ENCODE measurements around the gene LUC7L. TPM values are rescaled to one million over a fixed set of nuclear protein-coding genes. Genes with fewer than 3 reads are reported as not detected.
A peak's percentile ranks its signal among the peaks of the same experiment; 100 is the strongest.

LUC7L gene
- polyA plus RNA-seq, 1 donor (not counting 4 experiments of a cell fraction or from before 2014, with no cell fraction given): 31.0 TPM

DNA sequence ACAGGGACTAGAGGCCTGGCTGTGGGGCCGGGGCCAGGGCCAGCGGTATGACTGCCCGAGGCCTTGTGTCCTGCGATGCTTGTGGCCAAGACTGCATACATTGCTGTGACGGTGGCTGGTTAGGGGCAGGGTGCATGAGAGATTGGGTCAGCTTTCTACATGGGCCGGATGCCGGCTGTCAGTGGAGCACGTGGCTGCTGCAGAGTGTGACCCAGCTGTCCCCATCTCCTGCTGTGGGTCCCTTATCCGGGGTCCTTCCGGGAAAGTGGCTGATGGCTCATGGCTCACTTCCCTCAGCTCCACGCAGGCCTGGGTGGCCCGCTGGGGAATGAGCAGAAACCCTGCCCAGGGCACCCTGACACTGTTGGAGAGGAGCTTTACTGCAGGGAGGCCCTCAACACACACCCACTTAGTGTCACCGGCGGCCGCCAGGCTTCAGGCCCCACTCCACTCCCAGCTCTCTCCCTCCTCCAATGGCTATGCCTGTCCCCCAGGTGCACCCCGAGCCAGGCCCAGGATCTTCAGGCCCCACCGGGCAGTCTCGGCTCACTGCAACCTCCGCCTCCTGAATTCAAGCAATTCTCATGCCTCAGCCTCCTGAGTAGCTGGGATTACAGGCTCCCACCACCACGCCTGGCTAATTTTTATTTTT lies 47.3 kb upstream of the LUC7L start:
- dilution Hi-C loops (cut with MboI; ENCODE audit: extremely low pct_ligation_motif_present, low sequenced_read_pairs): no loop called here
- H4K20me1 ChIP-seq (ENCODE audit: control insufficient read depth, extremely low read depth, insufficient read depth, low read length): no peaks in the 10 kb centered on the region
- H3K27ac ChIP-seq (ENCODE audit: control insufficient read depth, insufficient read depth, low read length): no peak overlapping the region
- no peaks in the 10 kb centered on the region for H3K4me1 ChIP-seq (ENCODE audit: control insufficient read depth, extremely low read depth, insufficient read depth, low read length)
- DNase-seq (ENCODE audit: low read depth, low spot score) (no peak), FAIRE-seq (no peak)
- no peaks in the 10 kb centered on the region for H3K9me3 ChIP-seq (ENCODE audit: control insufficient read depth, low read depth, low read length)
- H3K27me3 ChIP-seq (ENCODE audit: control insufficient read depth, extremely low read depth, insufficient read depth, low read length): peaks cover 52% of the 10 kb centered on the region
- H3K9ac ChIP-seq (ENCODE audit: control insufficient read depth, extremely low read depth, insufficient read depth, low read length): no peak overlapping the region
- H3K4me3 ChIP-seq (ENCODE audit: control insufficient read depth in 2 of 3, extremely low read depth in 1 of 3, insufficient read depth in 2 of 3, low read depth in 1 of 3, low read length in 3 of 3): no peak overlapping the region
- no peaks in the 10 kb centered on the region for H3K9me1 ChIP-seq (ENCODE audit: control insufficient read depth, extremely low read depth, insufficient read depth, low read length)
- H2AFZ ChIP-seq (ENCODE audit: control insufficient read depth, low read length): no peak overlapping the region
- H3K36me3 ChIP-seq (ENCODE audit: control insufficient read depth in 2 of 2, extremely low read depth in 1 of 2, insufficient read depth in 2 of 2, low read length in 2 of 2): no peaks in the 10 kb centered on the region
- TF ChIP-seq EZH2 (IDR thresholded peaks at IDR 0.05; ENCODE audit: low read length): no peak
- TF ChIP-seq, protein P1, sequence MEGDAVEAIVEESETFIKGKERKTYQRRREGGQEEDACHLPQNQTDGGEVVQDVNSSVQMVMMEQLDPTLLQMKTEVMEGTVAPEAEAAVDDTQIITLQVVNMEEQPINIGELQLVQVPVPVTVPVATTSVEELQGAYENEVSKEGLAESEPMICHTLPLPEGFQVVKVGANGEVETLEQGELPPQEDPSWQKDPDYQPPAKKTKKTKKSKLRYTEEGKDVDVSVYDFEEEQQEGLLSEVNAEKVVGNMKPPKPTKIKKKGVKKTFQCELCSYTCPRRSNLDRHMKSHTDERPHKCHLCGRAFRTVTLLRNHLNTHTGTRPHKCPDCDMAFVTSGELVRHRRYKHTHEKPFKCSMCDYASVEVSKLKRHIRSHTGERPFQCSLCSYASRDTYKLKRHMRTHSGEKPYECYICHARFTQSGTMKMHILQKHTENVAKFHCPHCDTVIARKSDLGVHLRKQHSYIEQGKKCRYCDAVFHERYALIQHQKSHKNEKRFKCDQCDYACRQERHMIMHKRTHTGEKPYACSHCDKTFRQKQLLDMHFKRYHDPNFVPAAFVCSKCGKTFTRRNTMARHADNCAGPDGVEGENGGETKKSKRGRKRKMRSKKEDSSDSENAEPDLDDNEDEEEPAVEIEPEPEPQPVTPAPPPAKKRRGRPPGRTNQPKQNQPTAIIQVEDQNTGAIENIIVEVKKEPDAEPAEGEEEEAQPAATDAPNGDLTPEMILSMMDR (optimal IDR thresholded peaks at IDR 0.05 in 1 of 3, IDR thresholded peaks at IDR 0.05 in 1 of 3, conservative IDR thresholded peaks at IDR 0.05 in 1 of 3; ENCODE audit: extremely low read depth in 1 of 3, insufficient read depth in 2 of 3, low read length in 3 of 3): no peak
- no peaks in the 10 kb centered on the region for H3K79me2 ChIP-seq (ENCODE audit: control insufficient read depth, insufficient read depth, low read length)
- no peak overlapping the region for H3K4me2 ChIP-seq (ENCODE audit: control insufficient read depth, extremely low read depth, insufficient read depth, low read depth, low read length)

DNA sequence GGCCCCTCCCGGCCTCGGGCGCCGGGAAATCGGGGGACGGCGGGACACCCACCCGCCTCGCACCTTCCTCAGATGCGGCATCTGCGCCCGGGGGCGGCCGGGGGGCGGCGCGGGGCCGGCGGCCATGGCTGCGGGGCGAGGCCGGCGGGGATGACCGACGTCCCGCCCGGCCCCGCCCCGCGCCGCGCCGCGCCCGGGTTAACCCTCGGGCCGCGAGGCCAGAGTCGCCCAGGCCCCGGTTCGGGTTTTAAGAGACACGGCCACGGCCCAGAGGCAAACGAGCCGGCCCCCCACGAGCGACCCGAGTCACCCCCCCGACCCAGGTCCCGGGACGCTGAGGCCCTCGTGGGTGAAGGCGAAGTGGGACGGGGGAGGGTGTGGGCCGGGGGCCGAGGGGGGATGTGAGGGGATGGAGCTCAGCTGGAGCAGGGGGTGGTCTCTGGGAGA lies 46.6 kb upstream of the LUC7L start, which contains the start of gene RGS11:
TSS of gene RGS11 (minus strand) at position 159 of the 447 bp plus-strand sequence. CDS start at position 126, 33 bp downstream.
- no peak within 1 kb of the TSS for H3K9ac ChIP-seq (ENCODE audit: control insufficient read depth, extremely low read depth, insufficient read depth, low read length)
- dilution Hi-C loops (cut with MboI; ENCODE audit: extremely low pct_ligation_motif_present, low sequenced_read_pairs): no loop called here
- H3K4me2 ChIP-seq (ENCODE audit: control insufficient read depth, extremely low read depth, insufficient read depth, low read depth, low read length): peak within 1 kb of the TSS; percentile 37
- no peaks in the 10 kb centered on the region for H4K20me1 ChIP-seq (ENCODE audit: control insufficient read depth, extremely low read depth, insufficient read depth, low read length)
- no peaks in the 10 kb centered on the region for H3K9me3 ChIP-seq (ENCODE audit: control insufficient read depth, low read depth, low read length)
- H3K79me2 ChIP-seq (ENCODE audit: control insufficient read depth, insufficient read depth, low read length): no peaks in the 10 kb centered on the region
- DNase-seq (ENCODE audit: low read depth, low spot score) (no peak), FAIRE-seq (no peak)
- no peaks in the 10 kb centered on the region for H3K4me1 ChIP-seq (ENCODE audit: control insufficient read depth, extremely low read depth, insufficient read depth, low read length)
- H3K36me3 ChIP-seq (ENCODE audit: control insufficient read depth in 2 of 2, extremely low read depth in 1 of 2, insufficient read depth in 2 of 2, low read length in 2 of 2): no peaks in the 10 kb centered on the region
- H3K9me1 ChIP-seq (ENCODE audit: control insufficient read depth, extremely low read depth, insufficient read depth, low read length): no peaks in the 10 kb centered on the region
- no peak within 1 kb of the TSS for H3K4me3 ChIP-seq (ENCODE audit: control insufficient read depth in 2 of 3, extremely low read depth in 1 of 3, insufficient read depth in 2 of 3, low read depth in 1 of 3, low read length in 3 of 3)
- H2AFZ ChIP-seq (ENCODE audit: control insufficient read depth, low read length): no peak within 1 kb of the TSS
- peaks cover 45% of the 10 kb centered on the region for H3K27me3 ChIP-seq (ENCODE audit: control insufficient read depth, extremely low read depth, insufficient read depth, low read length)
- H3K27ac ChIP-seq (ENCODE audit: control insufficient read depth, insufficient read depth, low read length): no peak within 1 kb of the TSS
- TF ChIP-seq, protein P1 (optimal IDR thresholded peaks at IDR 0.05 in 1 of 3, IDR thresholded peaks at IDR 0.05 in 1 of 3, conservative IDR thresholded peaks at IDR 0.05 in 1 of 3; ENCODE audit: extremely low read depth in 1 of 3, insufficient read depth in 2 of 3, low read length in 3 of 3): no peak
- no peak for TF ChIP-seq EZH2 (IDR thresholded peaks at IDR 0.05; ENCODE audit: low read length)

Data from keratinocyte (primary cell).